MCF 10A (cell line): ENCODE measurements around the gene CALHM1. TPM values are rescaled to one million over a fixed set of nuclear protein-coding genes. Genes with fewer than 3 reads are reported as not detected.

Experiments
- BruUV-seq: library from RNA; stranded (reverse); fragments of 400-500 nt; replicated peaks from 2 replicates; lab custom pipeline; 2021; lab: Mats Ljungman, UMichigan
- CTCF ChIA-PET: fragments of 300-600 bp; sonication (Branson Sonifier 250); formaldehyde crosslinking; extraction: SDS; loops from one replicate; lab custom pipeline; 2021; ENCODE audit warnings: antibody characterized with exemption, inconsistent platforms; lab: Yijun Ruan, JAX
- POLR2A ChIA-PET: fragments of 300-600, 350-650 bp; sonication (Branson Sonifier 250); formaldehyde crosslinking; extraction: SDS; loops from one replicate; lab custom pipeline; 2020; ENCODE audit warnings: antibody characterized with exemption, inconsistent platforms; lab: Yijun Ruan, JAX
- DNase-seq: peaks from one replicate; pipeline ENCODE4 v3.0.0-alpha.2; 2018; ENCODE audit not compliant: unreplicated experiment
- H3K27ac Mint-ChIP-seq: one replicate; pipeline ENCODE4 v1.8.0; 2022; ENCODE audit warnings: mild to moderate bottlenecking, low read depth, mixed read lengths; ENCODE audit not compliant: unreplicated experiment
- H3K27me3 Mint-ChIP-seq: one replicate; pipeline ENCODE4 v1.8.0; 2022; ENCODE audit warnings: mixed read lengths; ENCODE audit not compliant: insufficient read depth, unreplicated experiment
- H3K36me3 Mint-ChIP-seq: one replicate; pipeline ENCODE4 v1.8.0; 2022; ENCODE audit warnings: mild to moderate bottlenecking, moderate library complexity, mixed read lengths; ENCODE audit not compliant: insufficient read depth, unreplicated experiment
- H3K4me1 Mint-ChIP-seq: one replicate; pipeline ENCODE4 v1.8.0; 2022; ENCODE audit warnings: mixed read lengths; ENCODE audit not compliant: insufficient read depth, unreplicated experiment
- H3K4me3 Mint-ChIP-seq: one replicate; pipeline ENCODE4 v1.8.0; 2022; ENCODE audit warnings: mild to moderate bottlenecking, moderate library complexity, mixed read lengths; ENCODE audit not compliant: unreplicated experiment
- H3K9me3 Mint-ChIP-seq: one replicate; pipeline ENCODE4 v1.8.0; 2022; ENCODE audit warnings: mixed read lengths; ENCODE audit not compliant: unreplicated experiment
- CTCF ChIP-seq: fragments of 200-600 bp; IDR thresholded peaks from one replicate; pipeline ENCODE4 v1.8.0; 2022; ENCODE audit warnings: antibody characterized with exemption, mild to moderate bottlenecking; ENCODE audit not compliant: unreplicated experiment
- intact Hi-C: fragments of 100-400 bp; cut with micrococcal nuclease; formaldehyde crosslinking; loops from 2 replicates; pipeline ENCODE4 v1.14.1; 2022
- total RNA-seq: library from RNA; stranded (reverse); gene quantifications from 2 replicates; pipeline ENCODE4 v1.2.3, GENCODE V29; 2022

Gene CALHM1
- total RNA-seq, 1 experiment from 2014 or later = not detected

GRCh38 chr10:103467406-103467805 is 8.7 kb upstream of the CALHM1 start:
- H3K4me1 Mint-ChIP-seq = no peaks in the 10 kb centered on the region
- peaks cover 40% of the 10 kb centered on the region for H3K27me3 Mint-ChIP-seq
- no peak for TF ChIP-seq CTCF
- no peak for DNase-seq
- no peak overlapping the region for H3K4me3 Mint-ChIP-seq
- H3K9me3 Mint-ChIP-seq = no peaks in the 10 kb centered on the region
- intact Hi-C loops = no loop called here
- ChIA-PET CTCF (no interaction called here), POLR2A (no interaction called here)
- H3K36me3 Mint-ChIP-seq = no peaks in the 10 kb centered on the region
- no TSS peak for BruUV-seq
- H3K27ac Mint-ChIP-seq = no peak overlapping the region

GRCh38 chr10:103466734-103467133 is 8.0 kb upstream of the CALHM1 start:
- H3K9me3 Mint-ChIP-seq = no peaks in the 10 kb centered on the region
- ChIA-PET POLR2A (interaction anchor here (1.2 kb wide), 1 partner anchor 8 kb away, joined by 3 read pairs; no protein-coding TSS in a partner anchor), CTCF (interaction anchor here (1.6 kb wide), 1 partner anchor 50 kb away, joined by 9 read pairs; no protein-coding TSS in a partner anchor)
- peaks cover 40% of the 10 kb centered on the region for H3K27me3 Mint-ChIP-seq
- no peaks in the 10 kb centered on the region for H3K4me1 Mint-ChIP-seq
- no peak overlapping the region for H3K27ac Mint-ChIP-seq
- TF ChIP-seq CTCF = no peak
- intact Hi-C loops = no loop called here
- DNase-seq = no peak
- no peaks in the 10 kb centered on the region for H3K36me3 Mint-ChIP-seq
- BruUV-seq = no TSS peak
- H3K4me3 Mint-ChIP-seq = no peak overlapping the region

GRCh38 chr10:103465411-103466179 is 6.9 kb upstream of the CALHM1 start:
- no peak for TF ChIP-seq CTCF
- no TSS peak for BruUV-seq
- intact Hi-C loops = no loop called here
- no peak for DNase-seq
- Mint-ChIP-seq H3K36me3 (peaks cover 6% of the 10 kb centered on the region), H3K27me3 (peaks cover 37% of the 10 kb centered on the region), H3K9me3 (no peaks in the 10 kb centered on the region), H3K4me1 (no peaks in the 10 kb centered on the region), H3K4me3 (no peak overlapping the region), H3K27ac (no peak overlapping the region)
- POLR2A ChIA-PET = interaction anchor here (0.6 to 1.3 kb wide), 3 partner anchors 9 to 34 kb away, joined by 3 read pairs; no protein-coding TSS in a partner anchor
- CTCF ChIA-PET = interaction anchor here (0.6 to 1.6 kb wide), 3 partner anchors 20 to 99 kb away, joined by 3 to 9 read pairs (median 4); no protein-coding TSS in a partner anchor

- Mint-ChIP-seq H3K4me3 (no peak overlapping the region), H3K36me3 (peaks cover 6% of the 10 kb centered on the region), H3K27ac (no peak overlapping the region), H3K4me1 (no peaks in the 10 kb centered on the region), H3K27me3 (peaks cover 16% of the 10 kb centered on the region), H3K9me3 (no peaks in the 10 kb centered on the region)
- intact Hi-C loops = no loop called here
- no TSS peak for BruUV-seq
- no peak for TF ChIP-seq CTCF
- DNase-seq = no peak
- ChIA-PET CTCF (interaction anchor here (0.6 to 1.1 kb wide), 2 partner anchors 22 to 129 kb away, joined by 3 read pairs; no protein-coding TSS in a partner anchor), POLR2A (no interaction called here)
Measured at GRCh38 chr10:103463499-103463898, 4.8 kb upstream of the CALHM1 start.
